Esophagus squamous epithelium (tissue), 5 donors: ENCODE measurements around the gene RASSF9. TPM values are rescaled to one million over a fixed set of nuclear protein-coding genes. Genes with fewer than 3 reads are reported as not detected.

Experiments
- DNase-seq: peaks from one replicate; lab custom pipeline; 2025; lab: John Stamatoyannopoulos, UW
- H3K27ac ChIP-seq, 4 donors: fragments of 200-600 bp; sonication (generic); one replicate each; pipeline ENCODE4 v1.5.1; 2016 to 2019; ENCODE audit warnings: mild to moderate bottlenecking in 1 of 4
- H3K27me3 ChIP-seq, 4 donors: fragments of 200-600 bp; sonication (generic); 1 replicate in 3 of 4; 2 replicates in 1 of 4; pipeline versions ENCODE4 v1.5.1 to v1.6.0; 2017 to 2021; ENCODE audit warnings: antibody characterized with exemption in 1 of 4
- H3K36me3 ChIP-seq, 3 donors: fragments of 200-600 bp; sonication (generic); one replicate each; pipeline ENCODE4 v1.5.1; 2016 to 2019
- H3K4me1 ChIP-seq, 3 donors: fragments of 200-600 bp; sonication (generic); one replicate each; pipeline ENCODE4 v1.5.1; 2017 to 2019
- H3K4me3 ChIP-seq, 4 donors: fragments of 200-600 bp; sonication (generic); 1 replicate in 3 of 4; 2 replicates in 1 of 4; pipeline ENCODE4 v1.5.1; 2016 to 2019; ENCODE audit warnings: mild to moderate bottlenecking in 2 of 4, moderate library complexity in 1 of 4
- H3K9me3 ChIP-seq, 3 donors: fragments of 200-600 bp; sonication (generic); one replicate each; pipeline ENCODE4 v1.5.1; 2016 to 2019
- POLR2A ChIP-seq, 4 donors: fragments of 450-650 bp; IDR thresholded peaks; one replicate each; pipeline ENCODE4 v1.6.1; 2017; ENCODE audit warnings: antibody characterized with exemption in 4 of 4, mild to moderate bottlenecking in 4 of 4, moderate library complexity in 3 of 4
- WGBS, 2 donors: methylation state at CpG; one replicate each; pipeline ENCODE4 v1.1.5; 2018; 5-methylcytosine and 5-hydroxymethylcytosine counted together
- intact Hi-C: fragments of 100-400 bp; cut with DNase I; formaldehyde crosslinking; loops from one replicate; pipeline ENCODE4 v1.15.0; 2022
- total RNA-seq, 4 donors: library from RNA; depleted of rRNA; stranded (reverse); fragments of >200 nt; gene quantifications; one replicate each; pipeline ENCODE4 v1.1.0, GENCODE V29; 2016
- TF ChIP-seq, protein P1 (sequence below), 6 experiments: fragments of 450-650 bp in 4 of 6; fragments of 200-600 bp in 2 of 6; sonication (generic) in 2 of 6; IDR thresholded peaks; one replicate each; pipeline ENCODE4 v1.5.1; 2016 to 2019; ENCODE audit warnings: antibody characterized with exemption in 6 of 6, mild to moderate bottlenecking in 4 of 6, moderate library complexity in 4 of 6
- donor health status: DM: yes; HTN: yes; CAD: no.

RASSF9 gene
- total RNA-seq, 4 donors from 2014 or later = 2.5 to 17.4 (median 4.4) TPM

DNA sequence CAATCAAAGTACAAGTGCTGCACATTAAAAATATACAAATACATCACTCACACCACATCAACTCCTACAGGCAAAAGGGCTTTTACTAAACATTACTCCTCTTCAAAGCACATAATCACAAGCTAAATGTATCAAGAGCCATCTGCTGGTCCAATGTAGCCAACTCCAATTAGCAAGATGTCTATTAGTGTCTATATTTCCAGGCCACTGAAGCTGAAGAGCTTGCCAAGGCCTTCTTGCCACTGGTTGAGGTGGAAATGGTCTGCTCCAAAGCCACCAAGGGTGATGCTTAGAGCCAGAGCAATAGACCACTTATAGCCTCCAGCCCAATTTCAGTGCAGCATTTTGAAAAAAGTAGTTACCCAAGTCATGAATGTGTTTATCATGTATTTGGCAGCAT lies 54.4 kb downstream of the RASSF9 start:
- intact Hi-C loops = no loop called here
- no peaks in the 10 kb centered on the region for H3K9me3 ChIP-seq
- H3K4me3 ChIP-seq = no peak overlapping the region
- no peaks in the 10 kb centered on the region for H3K27me3 ChIP-seq
- H3K27ac ChIP-seq = peak overlapping the region in 1 of 4 donors; percentile 14
- no peaks in the 10 kb centered on the region for H3K36me3 ChIP-seq
- no peak for TF ChIP-seq POLR2A (IDR thresholded peaks at IDR 0.05)
- TF ChIP-seq, protein P1, sequence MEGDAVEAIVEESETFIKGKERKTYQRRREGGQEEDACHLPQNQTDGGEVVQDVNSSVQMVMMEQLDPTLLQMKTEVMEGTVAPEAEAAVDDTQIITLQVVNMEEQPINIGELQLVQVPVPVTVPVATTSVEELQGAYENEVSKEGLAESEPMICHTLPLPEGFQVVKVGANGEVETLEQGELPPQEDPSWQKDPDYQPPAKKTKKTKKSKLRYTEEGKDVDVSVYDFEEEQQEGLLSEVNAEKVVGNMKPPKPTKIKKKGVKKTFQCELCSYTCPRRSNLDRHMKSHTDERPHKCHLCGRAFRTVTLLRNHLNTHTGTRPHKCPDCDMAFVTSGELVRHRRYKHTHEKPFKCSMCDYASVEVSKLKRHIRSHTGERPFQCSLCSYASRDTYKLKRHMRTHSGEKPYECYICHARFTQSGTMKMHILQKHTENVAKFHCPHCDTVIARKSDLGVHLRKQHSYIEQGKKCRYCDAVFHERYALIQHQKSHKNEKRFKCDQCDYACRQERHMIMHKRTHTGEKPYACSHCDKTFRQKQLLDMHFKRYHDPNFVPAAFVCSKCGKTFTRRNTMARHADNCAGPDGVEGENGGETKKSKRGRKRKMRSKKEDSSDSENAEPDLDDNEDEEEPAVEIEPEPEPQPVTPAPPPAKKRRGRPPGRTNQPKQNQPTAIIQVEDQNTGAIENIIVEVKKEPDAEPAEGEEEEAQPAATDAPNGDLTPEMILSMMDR (IDR thresholded peaks at IDR 0.05) = no peak
- H3K4me1 ChIP-seq = peaks cover 0 to 38% (median 0%) of the 10 kb centered on the region in 3 donors
- DNase-seq = no peak

DNA sequence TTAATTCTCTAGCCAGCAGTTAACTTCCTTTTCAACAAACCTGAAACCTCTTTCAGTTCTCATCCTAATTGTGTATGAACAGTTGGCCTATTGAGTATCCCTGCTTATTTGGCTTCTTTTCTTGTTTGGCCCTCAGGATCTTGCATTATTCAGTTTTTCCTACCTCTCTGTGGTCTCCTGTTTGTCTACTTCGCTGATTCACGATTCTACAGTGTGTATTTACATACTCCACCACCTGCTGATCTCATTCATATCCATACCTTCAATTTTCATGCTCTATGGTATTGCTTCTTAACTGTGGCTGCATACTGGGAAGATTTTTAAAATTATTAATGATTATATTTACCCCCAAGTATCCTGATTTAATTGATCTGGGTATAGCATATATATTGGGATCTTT lies 56.4 kb downstream of the RASSF9 start:
- no peak for TF ChIP-seq POLR2A (IDR thresholded peaks at IDR 0.05)
- TF ChIP-seq, protein P1 (IDR thresholded peaks at IDR 0.05) = no peak
- H3K4me3 ChIP-seq = no peak overlapping the region
- 66 to 71% methylated on average over 2 of the region's 2 CpGs for WGBS, 2 donors
- intact Hi-C loops = no loop called here
- no peaks in the 10 kb centered on the region for H3K36me3 ChIP-seq
- no peak overlapping the region for H3K27ac ChIP-seq
- no peaks in the 10 kb centered on the region for H3K27me3 ChIP-seq
- H3K9me3 ChIP-seq = no peaks in the 10 kb centered on the region
- peaks cover 0 to 31% (median 0%) of the 10 kb centered on the region in 3 donors for H3K4me1 ChIP-seq
- no peak for DNase-seq

DNA sequence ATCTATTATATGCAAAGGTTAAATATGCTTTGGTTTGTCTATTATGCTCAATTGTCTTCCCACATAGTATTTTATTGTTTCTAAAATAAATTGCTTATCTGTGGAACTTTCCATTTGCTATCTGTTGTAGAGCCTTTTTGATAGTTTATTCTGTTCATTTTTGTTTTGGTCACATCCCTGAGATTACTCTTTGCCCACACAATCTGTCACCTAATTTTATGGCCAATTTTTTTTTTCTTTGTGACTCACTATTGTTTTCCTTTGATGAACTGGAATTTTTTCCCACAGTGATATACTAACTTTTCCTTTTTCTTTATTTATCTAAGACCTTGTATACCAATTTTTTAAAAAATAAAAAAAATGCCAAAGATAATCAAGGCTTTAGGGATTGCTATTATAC lies 61.1 kb downstream of the RASSF9 start:
- no peak for DNase-seq
- intact Hi-C loops = no loop called here
- TF ChIP-seq POLR2A (IDR thresholded peaks at IDR 0.05) = no peak
- TF ChIP-seq, protein P1 (IDR thresholded peaks at IDR 0.05) = no peak
- H3K27me3 ChIP-seq = no peaks in the 10 kb centered on the region
- H3K36me3 ChIP-seq = no peaks in the 10 kb centered on the region
- H3K9me3 ChIP-seq = no peaks in the 10 kb centered on the region
- no peak overlapping the region for H3K27ac ChIP-seq
- no peaks in the 10 kb centered on the region for H3K4me1 ChIP-seq
- H3K4me3 ChIP-seq = no peak overlapping the region

DNA sequence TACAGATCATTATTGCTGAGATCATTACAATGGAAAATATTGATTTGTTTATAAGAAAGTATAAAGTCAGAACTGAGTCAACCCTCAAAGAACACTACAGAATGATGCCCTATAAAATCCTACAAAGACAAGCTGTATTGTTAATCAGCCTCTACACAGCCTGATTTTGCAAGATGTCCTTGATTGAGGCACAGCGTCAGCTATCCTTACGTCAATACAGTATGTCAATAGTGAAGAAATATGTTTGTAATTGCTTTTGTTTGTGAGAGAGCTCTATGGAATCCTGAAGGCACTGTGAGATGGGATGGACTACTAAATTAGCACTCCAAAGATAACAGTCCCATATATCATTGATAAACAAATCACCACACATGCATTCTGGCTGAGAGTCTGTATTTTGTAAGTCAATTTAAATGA lies 70.7 kb downstream of the RASSF9 start:
- Histone ChIP-seq H3K27ac (no peak overlapping the region), H3K4me1 (no peaks in the 10 kb centered on the region), H3K27me3 (no peaks in the 10 kb centered on the region), H3K9me3 (no peaks in the 10 kb centered on the region), H3K4me3 (no peak overlapping the region), H3K36me3 (no peaks in the 10 kb centered on the region)
- TF ChIP-seq, protein P1 (IDR thresholded peaks at IDR 0.05) = no peak
- TF ChIP-seq POLR2A (IDR thresholded peaks at IDR 0.05) = no peak
- intact Hi-C loops = no loop called here
- no peak for DNase-seq
- 76 to 94% methylated on average over 2 of the region's 2 CpGs for WGBS, 2 donors

DNA sequence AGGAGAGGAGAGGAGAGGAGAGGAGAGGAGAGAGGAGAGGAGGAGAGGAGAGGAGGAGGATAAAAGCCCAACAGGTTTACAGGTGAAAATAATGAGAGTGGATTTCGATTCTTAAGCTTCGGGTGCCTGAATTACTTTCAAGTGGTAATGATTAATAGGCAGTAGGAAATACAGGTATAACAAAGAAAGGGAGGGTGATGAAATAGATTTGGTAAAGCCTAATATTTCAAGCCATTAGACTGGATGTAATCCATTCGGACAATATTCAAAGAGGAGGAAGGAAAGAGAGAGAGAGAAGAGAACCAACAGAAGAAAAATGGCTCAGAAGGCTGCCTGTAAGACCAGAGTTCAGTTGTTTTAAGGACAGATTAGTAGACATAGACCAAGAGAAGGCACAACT lies 76.6 kb downstream of the RASSF9 start:
- Histone ChIP-seq H3K36me3 (no peaks in the 10 kb centered on the region), H3K27ac (no peak overlapping the region), H3K4me3 (no peak overlapping the region), H3K27me3 (no peaks in the 10 kb centered on the region), H3K9me3 (peaks cover 0 to 13% (median 0%) of the 10 kb centered on the region in 3 donors), H3K4me1 (no peaks in the 10 kb centered on the region)
- 66 to 69% methylated on average over 3 of the region's 3 CpGs for WGBS, 2 donors
- intact Hi-C loops = no loop called here
- DNase-seq = no peak
- TF ChIP-seq, protein P1 (IDR thresholded peaks at IDR 0.05) = no peak
- TF ChIP-seq POLR2A (IDR thresholded peaks at IDR 0.05) = no peak
